Hematopoietic multipotent progenitor cell treated with erythropoietin and hydrocortisone succinate and interleukin-3 and kit ligand, for 8 days (in vitro differentiated cells): ENCODE data around the gene DLX3.

ENCODE experiments used
- DNase-seq: peaks from one replicate; pipeline ENCODE4 v3.0.0-alpha.2; 2015

The DLX3 gene

GRCh38 chr17:49971199-49971847 is 23.7 kb downstream of the DLX3 start:
- no peak for DNase-seq

DNA sequence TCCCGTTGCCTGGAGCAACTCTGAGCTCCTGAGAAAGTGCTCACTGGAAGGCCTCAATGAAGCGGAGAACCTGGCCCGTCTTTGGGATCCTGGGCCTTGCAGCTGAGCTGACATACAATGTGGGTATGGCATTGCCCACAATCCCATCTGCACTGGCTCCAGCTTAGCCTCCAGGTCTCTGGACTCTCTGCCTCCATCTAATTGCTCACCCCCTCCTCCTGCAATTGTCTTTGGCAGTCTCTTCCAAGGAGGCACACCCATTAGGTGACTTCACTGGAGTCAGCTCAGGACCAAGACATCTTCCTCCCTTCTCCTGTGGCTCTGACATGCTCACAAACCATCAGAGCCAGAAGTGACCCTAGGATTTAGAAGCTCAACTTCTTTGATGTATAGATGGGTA is 24.5 kb downstream of the DLX3 start:
- no peak for DNase-seq

DNA sequence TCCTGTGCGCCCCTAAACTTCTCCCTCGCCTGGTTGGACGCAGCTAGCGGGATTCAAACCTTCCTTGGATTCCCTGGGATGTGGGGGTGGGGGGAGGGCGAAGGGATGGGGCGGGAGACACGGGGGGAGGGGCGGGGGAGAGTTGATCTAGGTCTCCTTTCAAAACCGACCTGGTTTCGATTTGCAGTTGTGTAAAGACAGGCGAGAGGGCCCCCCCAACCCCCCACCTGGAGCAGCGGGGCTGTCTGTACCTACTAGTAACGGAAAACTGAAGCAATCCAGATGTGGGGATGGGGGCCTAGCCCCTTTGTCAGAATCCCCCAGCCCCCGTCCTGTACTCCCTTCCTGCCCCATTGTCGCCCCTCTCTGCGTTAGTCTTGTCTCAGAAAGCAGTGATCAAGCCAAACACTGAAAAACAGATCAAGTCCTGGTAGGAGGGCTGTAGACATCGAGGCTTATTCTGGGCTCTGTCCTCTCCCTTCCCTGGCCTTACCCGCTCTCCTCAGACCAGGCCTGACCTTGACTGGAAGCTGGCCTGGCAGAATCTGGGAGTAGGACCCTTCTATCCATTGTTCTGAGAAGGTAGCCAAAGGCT is 25.1 kb downstream of the DLX3 start:
- DNase-seq = no peak

DNA sequence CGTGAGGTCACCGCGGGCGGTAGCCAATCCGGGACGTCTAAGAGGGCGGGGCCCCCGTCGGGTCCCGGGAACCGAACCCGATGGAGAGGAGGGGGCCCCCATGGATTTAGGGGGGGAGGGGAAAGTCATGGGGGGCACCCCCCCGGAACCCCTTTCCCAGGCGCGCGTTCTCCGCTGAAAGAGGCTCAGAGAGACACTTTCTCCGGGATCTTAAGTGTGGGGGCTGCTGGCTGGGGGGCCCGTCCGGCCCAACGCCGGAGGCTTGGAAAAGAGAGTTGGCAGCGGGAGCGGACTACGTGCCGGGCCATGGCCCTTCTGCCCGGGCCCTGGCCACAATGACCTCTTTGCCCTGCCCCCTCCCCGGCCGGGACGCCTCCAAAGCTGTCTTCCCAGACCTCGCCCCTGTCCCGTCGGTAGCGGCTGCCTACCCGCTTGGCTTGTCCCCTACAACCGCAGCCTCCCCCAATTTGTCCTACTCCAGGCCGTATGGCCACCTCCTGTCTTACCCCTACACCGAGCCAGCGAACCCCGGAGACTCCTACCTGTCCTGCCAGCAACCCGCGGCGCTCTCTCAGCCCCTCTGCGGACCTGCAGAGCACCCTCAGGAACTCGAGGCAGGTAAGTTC is 25.8 kb downstream of the DLX3 start, which contains the start of gene DLX4:
Gene DLX4, plus strand, starts transcription at position 57 of the 626 bp plus-strand sequence. Its CDS starts 279 bp downstream, at position 336.
- no peak for DNase-seq

GRCh38 chr17:49968405-49969133 is 26.5 kb downstream of the DLX3 start:
- DNase-seq = peak; percentile 23

DNA sequence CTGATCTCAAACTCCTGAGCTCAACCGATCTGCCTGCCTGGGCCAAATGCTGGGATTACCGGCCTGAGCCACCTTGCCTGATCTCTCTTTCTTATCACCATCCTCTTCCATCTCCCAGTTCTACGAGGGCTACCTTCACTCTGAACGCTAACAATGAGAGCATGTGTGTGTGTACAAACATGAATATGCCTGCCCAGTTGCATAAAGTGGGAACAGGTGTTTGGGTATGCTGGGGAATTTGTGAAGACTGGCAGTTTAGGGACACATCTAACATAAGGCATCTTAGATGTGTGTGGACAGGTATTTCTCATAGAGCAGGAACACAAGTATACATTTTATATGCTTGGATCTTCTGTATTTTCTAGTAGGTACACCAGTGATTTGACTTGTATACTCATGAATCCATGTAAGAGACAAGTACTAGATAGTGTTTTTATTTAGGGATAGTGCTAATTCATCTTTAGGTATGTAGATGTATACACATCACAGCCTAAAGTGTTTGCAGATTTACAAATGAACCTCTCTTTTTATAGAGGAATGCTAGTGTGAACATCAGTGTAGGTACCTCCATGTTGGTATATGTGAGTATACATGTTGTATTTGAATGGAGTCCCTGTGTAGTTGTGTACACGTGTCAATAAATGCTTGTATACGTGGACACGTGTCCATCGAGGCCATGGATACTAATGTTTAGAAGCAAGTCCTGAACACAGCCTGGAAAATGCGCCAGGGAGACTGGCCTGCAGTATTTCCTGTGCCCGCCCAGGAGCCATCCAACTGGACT is 27.2 kb downstream of the DLX3 start:
- DNase-seq = no peak

- no peak for DNase-seq
Observed at GRCh38 chr17:49967205-49967604, 27.8 kb downstream of the DLX3 start.

GRCh38 chr17:49966767-49967166 is 28.3 kb downstream of the DLX3 start:
- no peak for DNase-seq

GRCh38 chr17:49965524-49965909 is 29.5 kb downstream of the DLX3 start:
- no peak for DNase-seq

DNA sequence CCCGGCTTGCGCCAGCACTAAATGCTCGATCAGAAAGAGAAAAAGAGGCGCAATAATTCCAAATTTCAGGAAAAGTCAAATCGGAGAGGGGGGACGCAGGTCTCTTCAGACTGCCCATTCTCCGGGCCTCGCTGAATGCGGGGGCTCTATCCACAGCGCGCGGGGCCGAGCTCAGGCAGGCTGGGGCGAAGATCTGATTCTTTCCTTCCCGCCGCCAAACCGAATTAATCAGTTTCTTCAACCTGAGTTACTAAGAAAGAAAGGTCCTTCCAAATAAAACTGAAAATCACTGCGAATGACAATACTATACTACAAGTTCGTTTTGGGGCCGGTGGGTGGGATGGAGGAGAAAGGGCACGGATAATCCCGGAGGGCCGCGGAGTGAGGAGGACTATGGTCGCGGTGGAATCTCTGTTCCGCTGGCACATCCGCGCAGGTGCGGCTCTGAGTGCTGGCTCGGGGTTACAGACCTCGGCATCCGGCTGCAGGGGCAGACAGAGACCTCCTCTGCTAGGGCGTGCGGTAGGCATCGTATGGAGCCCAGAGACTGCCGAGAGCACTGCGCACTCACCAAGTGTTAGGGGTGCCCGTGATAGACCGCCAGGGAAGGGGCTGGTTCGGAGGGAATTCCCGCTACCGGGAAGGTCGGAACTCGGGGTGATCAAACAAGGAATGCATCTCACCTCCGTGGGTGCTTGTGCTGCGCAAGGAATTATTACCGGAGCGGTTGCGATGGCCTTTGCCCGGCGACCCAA is 30.1 kb downstream of the DLX3 start:
- DNase-seq = no peak

DNA sequence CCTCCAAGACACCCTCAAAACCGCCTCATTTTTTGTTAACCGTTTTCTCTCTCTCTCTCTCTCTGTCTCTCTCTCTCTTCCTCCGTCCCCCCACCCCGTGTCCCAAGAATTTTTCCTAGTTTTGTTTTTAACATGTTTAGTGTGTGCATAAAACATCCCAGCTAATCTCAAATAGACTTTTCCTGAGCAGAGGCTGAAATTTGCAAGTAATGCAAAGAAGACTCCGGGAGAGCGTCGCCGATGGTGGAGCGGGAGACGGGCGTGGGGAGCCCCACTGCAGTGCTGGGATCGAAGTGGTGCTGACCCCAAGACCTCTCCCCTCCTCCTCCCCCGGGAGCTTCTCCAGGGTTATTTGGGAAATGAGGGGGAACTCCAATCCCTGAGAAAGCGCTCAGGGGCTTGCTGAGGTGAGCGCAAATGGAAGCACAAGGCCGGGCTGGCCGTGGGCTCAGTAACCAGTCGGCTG is 30.7 kb downstream of the DLX3 start:
- no peak for DNase-seq

DNA sequence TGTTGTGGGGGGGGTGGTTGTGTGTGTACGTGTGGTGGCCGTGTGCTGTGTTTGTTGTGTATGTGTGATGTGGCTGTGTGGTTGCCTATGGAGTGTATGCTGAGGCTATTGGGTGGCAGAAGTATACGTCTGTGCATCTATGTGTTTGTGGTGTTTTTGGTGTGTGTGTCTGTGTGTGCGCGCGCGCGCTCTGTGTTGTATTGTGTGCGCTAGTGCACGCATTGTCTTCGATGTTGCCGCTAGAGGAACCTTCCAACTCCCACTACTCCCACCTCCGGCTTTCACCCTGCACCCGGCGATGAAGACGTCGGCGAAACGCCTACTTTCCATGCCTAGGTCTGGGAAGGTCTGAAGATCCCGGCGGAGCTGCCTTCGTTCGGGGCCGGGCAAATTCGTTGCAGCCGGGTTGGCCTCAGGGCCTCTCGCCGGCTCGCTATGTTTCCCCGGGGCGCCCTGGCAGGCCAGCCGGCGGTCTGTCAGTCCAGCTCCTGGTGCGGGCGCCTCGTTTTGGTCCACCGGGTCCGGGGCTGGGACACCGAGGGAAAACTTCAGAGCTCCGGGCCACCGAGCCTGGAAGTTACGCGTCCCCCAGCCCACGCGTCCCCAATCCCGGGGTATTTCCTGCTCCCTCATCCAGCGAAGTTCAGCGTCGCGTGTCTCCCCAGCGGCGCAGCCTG is 31.3 kb downstream of the DLX3 start:
- DNase-seq = no peak

- no peak for DNase-seq
Observed at GRCh38 chr17:49963309-49963625, 31.8 kb downstream of the DLX3 start.

DNA sequence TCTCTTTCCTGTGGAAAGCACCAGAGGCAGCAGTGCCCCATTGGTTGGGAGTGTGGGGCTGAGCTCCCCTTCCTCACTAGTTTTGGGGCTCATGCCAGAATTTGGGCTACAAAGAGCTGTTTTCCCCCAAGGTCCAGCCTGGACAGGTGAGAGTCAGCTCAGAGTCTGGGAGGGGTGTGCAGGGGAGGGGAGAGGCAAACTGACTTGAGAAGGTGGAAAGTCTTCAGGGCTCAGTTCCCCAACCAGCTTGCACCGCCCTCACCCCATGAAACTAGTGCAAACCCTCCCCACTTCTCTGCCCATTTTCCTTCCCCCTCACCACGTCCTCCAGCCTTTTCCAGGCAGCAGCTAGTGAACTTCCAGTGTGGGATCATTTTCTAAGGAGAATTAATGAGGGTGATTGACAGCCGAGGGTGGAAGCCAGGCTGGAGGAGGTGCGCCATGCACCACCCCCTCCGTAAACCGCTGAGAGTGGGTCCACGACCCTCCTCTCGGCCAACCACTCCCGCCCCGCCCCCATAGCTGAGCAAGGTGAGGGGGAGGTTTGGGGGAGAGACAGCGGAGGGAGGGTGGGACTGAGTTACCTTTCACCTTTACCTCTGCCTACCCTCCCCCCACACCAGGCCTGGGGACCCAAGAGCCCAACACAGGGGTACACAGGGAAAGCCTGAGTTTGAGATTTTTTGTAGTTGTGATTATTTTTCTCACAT is 32.3 kb downstream of the DLX3 start:
- no peak for DNase-seq

DNA sequence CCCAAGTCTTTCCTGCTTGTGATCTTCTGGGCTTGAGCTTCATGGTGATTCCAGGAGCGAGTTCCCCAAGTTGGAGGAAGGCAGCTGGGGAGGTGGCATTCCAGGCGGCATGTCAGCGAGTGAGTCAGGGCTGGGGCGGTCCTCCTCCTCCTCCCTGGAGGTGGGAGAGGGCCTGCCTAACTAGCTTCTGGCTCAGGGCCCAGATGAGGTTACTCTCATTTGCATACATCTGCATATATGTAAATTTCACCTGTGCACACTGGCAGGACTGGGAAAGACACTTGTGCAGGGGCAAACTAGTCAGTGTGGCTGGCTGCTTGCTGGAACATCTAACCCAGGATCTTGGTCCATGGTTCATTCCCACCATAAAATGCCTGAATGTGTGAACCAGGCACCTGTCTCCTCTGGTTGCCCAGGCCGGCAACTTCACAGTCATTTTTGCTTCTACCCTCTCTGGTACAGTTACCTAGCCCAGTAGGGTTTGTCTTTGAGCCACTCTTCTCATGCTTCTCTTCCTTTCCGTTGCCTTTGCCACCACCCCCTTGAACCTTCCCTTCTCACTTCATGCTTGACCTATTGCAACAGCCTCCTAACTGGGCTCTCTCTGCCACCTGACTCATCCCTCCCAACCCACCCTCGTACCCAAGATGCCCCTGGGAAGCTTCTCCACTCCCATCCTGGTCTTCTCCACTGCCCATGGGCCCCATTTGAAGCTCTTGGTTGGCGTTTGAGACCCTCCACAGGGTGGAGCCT is 35.7 kb downstream of the DLX3 start:
- DNase-seq = no peak

GRCh38 chr17:49958723-49959122 is 36.3 kb downstream of the DLX3 start:
- DNase-seq = no peak

DNA sequence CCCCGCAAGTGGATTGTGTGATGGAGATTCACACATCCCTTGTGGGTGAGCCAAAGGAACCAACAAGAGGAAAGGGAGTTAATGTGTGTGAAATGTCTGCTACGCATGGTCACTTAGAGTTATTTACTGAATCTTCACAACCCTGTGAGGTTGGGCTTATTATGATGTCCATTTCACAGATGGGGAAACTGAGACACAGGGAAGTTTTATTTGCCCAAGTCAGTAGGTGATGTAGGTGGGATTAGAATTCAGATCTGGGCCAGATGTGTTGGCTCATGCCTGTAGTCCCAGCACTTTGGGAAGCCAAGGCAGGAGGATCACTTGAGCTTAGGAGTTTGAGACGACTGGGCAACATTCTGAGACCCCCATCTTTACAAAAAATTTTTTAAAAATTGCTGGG is 37.7 kb downstream of the DLX3 start:
- DNase-seq = no peak

- no peak for DNase-seq
Observed at GRCh38 chr17:49956780-49957179, 38.2 kb downstream of the DLX3 start.

DNA sequence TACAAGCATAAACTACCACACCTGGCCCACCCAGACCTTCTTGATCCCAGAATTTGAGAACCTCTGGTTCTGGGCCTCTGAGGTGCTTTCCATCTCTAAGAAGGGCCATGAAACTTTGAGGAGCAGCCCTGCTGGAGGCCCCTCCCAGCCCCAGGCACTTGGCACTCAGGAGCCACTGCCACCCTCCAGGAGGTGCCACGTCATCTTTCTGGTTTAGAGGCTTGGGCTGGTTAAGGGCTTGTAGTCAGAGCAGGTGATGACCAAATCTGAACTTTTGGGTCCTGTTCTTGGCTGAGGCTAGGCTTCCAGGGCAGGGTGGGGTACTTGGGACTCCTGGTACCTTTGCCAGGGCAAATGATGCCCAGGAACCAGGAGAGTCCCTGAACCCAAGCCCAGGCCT is 39.9 kb downstream of the DLX3 start:
- no peak for DNase-seq

DNA sequence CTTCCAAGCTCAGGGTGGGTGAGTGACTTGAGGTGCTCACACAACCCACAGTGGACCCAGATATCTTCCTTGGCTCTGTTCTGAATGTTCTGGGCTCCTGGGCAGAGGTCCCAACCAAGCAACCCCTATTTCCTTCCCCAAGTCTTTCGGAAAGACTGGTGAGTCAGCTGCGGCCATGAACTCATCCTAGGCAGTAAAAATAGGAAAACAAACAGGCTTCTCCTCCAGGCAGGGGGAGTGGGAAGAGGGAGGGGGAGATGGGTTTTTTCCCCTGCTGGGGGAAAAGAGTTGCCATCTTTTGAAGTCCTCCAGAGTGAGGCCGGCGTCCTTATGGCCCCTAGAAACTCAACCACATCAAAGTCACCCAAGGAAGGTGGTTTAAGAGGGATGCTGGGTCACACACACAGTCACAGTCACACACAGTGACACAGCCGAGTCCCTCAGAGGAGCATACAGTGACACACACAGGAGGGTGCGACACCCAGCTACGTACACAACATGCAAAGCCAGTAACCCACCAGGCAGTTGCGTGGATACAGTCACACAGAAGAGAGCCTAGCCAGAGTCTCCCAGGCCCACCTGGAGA is 42.0 kb downstream of the DLX3 start:
- no peak for DNase-seq
